ENCODE results near the gene COPB2.

COPB2 gene

DNA sequence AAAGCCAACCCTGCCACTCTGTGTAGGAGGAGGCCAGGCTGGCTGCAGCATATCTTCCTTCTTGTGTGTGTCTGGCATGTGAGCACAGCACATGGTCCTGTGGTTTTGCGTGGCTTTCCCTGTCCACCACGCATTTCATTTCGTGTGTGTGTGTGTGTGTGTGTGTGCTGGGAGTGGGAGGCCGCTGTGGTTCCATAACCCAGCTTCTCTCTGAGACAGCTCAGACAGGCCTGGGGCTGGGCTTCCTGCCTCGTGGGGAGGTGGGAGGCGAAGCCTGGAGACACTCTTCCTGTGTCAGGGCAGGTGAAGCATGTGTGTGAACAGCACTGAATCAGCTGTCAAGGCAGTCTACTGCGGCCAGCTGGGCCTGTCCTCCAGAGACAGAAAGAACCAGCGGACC is 61.6 kb downstream of the COPB2 start:
- peak; percentile 14 for DNase-seq (ENCODE audit: low read depth)
- H3K4me3 ChIP-seq (ENCODE audit: low read length): no peak overlapping the region
- TF ChIP-seq, protein P1, sequence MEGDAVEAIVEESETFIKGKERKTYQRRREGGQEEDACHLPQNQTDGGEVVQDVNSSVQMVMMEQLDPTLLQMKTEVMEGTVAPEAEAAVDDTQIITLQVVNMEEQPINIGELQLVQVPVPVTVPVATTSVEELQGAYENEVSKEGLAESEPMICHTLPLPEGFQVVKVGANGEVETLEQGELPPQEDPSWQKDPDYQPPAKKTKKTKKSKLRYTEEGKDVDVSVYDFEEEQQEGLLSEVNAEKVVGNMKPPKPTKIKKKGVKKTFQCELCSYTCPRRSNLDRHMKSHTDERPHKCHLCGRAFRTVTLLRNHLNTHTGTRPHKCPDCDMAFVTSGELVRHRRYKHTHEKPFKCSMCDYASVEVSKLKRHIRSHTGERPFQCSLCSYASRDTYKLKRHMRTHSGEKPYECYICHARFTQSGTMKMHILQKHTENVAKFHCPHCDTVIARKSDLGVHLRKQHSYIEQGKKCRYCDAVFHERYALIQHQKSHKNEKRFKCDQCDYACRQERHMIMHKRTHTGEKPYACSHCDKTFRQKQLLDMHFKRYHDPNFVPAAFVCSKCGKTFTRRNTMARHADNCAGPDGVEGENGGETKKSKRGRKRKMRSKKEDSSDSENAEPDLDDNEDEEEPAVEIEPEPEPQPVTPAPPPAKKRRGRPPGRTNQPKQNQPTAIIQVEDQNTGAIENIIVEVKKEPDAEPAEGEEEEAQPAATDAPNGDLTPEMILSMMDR (conservative IDR thresholded peaks at IDR 0.05; ENCODE audit: low read length): no peak

DNA sequence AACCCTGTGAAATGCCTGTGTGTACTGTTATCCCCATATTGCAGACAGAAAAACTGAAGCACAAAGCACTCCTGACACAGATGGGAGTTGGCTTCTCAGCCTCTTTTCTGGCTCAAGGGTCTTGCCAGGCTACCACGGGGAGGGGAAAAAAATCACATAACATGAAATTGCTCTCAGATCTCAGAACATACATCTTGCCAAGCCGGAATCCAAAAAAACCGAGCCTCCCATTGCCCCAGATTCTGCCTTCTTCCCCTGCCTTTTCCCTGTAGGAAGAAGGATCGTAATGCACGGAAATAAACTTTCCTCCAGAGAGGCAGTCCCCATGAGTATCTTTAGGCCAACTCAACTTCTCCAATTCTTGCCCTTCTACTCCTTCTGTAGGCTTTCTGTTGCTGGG is 62.2 kb downstream of the COPB2 start:
- H3K4me3 ChIP-seq (ENCODE audit: low read length): no peak overlapping the region
- no peak for DNase-seq (ENCODE audit: low read depth)
- TF ChIP-seq, protein P1 (conservative IDR thresholded peaks at IDR 0.05; ENCODE audit: low read length): no peak

DNA sequence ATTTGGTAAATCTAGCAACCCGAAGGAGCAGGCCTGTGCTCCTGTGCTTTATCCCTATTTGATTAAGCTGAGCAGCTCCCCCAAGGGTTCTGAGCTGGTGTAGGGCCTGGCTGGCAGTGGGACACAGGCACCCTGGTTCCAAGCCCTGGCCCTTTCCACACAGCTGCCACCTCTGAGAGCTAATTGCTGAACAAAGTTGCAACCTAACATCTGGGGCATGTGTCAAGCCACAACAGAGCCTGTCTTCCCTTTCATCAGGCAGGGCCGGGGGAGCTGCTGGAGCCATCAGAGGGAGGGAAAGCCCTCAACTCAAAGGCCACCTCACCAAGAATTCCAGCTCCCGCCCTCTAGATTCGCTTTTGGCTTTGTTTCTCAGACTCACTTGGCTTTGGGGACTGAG is 62.7 kb downstream of the COPB2 start:
- TF ChIP-seq, protein P1 (conservative IDR thresholded peaks at IDR 0.05; ENCODE audit: low read length): 0 out of 2 replicates have a peak, but pooled peaks have one; percentile 6
- no peak for DNase-seq (ENCODE audit: low read depth)
- H3K4me3 ChIP-seq (ENCODE audit: low read length): no peak overlapping the region

DNA sequence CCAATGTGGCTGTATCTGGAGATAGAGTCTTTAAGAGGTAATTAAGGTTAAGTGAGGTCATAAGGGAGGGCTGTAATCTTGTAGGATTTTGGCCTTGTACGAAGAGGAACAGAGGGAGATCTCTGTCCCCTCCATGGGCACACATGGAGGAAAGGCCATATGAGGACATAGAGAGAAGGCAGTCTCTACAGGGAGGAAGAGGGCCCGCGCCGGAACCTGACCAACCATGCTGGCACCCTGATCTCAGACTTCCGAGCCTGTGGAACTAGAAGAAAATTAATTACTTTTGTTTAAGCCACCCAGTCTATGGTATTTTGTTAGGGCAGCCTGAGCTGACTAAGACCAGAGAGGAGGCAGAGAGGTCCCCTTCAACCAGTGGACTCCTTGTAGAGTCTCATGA is 63.3 kb downstream of the COPB2 start:
- DNase-seq (ENCODE audit: low read depth): no peak
- TF ChIP-seq, protein P1 (conservative IDR thresholded peaks at IDR 0.05; ENCODE audit: low read length): no peak
- H3K4me3 ChIP-seq (ENCODE audit: low read length): no peak overlapping the region

DNA sequence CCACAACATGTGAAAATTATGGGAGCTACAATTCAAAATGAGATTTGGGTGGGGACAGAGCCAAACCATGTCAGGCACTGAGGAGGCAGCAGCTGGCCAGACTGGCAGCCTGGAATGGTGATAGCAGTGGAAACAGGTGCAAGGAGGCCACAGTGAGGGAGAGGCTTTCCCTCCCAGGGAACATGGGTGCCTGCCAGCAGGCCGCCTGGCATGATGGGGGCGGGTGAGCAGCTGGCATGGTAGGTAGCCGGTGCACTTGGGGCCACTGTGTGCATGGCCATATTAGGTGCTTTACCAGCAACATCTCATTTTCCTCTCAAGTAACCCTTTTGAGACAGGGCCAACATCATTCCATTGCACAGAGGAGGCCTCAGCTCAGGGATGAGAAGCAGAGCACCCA is 63.9 kb downstream of the COPB2 start:
- H3K4me3 ChIP-seq (ENCODE audit: low read length): no peak overlapping the region
- TF ChIP-seq, protein P1 (conservative IDR thresholded peaks at IDR 0.05; ENCODE audit: low read length): no peak
- no peak for DNase-seq (ENCODE audit: low read depth)

DNA sequence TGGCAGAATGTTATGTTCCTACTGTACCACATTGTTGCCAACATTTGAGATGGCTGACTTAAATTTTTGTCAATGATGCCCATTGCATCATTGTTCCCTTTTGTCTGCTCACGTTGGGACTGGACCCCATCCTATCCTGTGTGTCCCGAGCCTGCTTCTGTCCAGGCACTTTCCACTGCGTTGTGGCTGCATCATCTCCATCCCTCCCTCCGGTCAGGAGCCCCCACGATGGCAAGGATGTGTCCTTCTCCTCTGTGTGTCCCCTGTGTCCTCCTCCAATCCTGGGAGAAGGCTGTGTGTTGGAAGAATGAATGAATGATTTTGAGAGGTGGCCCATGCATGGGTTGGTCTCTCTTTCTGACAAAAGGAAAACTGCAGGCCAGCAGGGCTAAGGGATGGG is 65.0 kb downstream of the COPB2 start:
- TF ChIP-seq, protein P1 (conservative IDR thresholded peaks at IDR 0.05; ENCODE audit: low read length): no peak
- no peak overlapping the region for H3K4me3 ChIP-seq (ENCODE audit: low read length)
- no peak for DNase-seq (ENCODE audit: low read depth)

DNA sequence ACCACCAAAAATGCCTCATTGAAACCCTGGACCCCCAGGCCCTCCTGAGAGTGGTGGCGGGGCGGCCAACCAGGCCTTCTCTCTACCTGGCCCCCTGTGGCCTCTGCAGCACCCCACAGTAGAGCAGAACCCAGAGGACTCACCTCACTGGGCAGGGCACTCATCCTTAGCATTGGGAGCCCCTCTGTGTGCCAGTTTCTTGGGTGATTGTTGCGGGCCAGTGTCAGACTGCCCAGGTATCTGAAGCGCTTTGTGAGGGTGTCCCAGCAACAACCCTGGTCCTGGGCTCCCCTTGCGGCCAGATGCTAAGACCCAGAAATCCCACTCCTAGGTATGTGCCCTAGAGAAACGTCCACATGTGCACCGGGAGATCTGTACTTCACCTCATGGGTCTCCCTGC is 66.3 kb downstream of the COPB2 start:
- TF ChIP-seq, protein P1 (conservative IDR thresholded peaks at IDR 0.05; ENCODE audit: low read length): no peak
- H3K4me3 ChIP-seq (ENCODE audit: low read length): no peak overlapping the region
- DNase-seq (ENCODE audit: low read depth): no peak

All from AG10803 (cell line).